Mucosa of gallbladder (tissue), 1 donor: ENCODE measurements around the gene SPOP. TPM values are rescaled to one million over a fixed set of nuclear protein-coding genes. Genes with fewer than 3 reads are reported as not detected.
"Not testable (repeated sequence)": the region's sequence is repeated elsewhere in the genome, so short reads cannot be mapped to it uniquely, and the experiment has no call there.

ENCODE experiments used
- DNase-seq: peaks from one replicate; pipeline ENCODE4 v3.0.0-alpha.2; 2020; ENCODE audit warnings: low spot score
- total RNA-seq: library from RNA; stranded (reverse); gene quantifications from one replicate; pipeline ENCODE4 v1.2.1, GENCODE V29; 2021
- donor health status: DM: no; HTN: no; CAD: no.

The SPOP gene
- total RNA-seq, 1 donor from 2014 or later, result 78.3 TPM

- no peak for DNase-seq
These were observed 21.6 kb downstream of the SPOP start for GRCh38 chr17:49656247-49656646.

- DNase-seq, result no peak
These were observed 30.7 kb downstream of the SPOP start for GRCh38 chr17:49647256-49647585.

GRCh38 chr17:49646391-49647255 lies 31.3 kb downstream of the SPOP start:
- no peak for DNase-seq

- DNase-seq, result not testable (repeated sequence)
These were observed 31.9 kb downstream of the SPOP start for GRCh38 chr17:49646056-49646390.

- DNase-seq, result no peak
These were observed 32.2 kb downstream of the SPOP start for GRCh38 chr17:49645654-49646053.

GRCh38 chr17:49640556-49640955 lies 37.3 kb downstream of the SPOP start:
- no peak for DNase-seq

GRCh38 chr17:49638818-49639217 lies 39.1 kb downstream of the SPOP start:
- DNase-seq, result no peak

GRCh38 chr17:49637739-49638138 lies 40.2 kb downstream of the SPOP start:
- no peak for DNase-seq

- no peak for DNase-seq
These were observed 40.8 kb downstream of the SPOP start for GRCh38 chr17:49637050-49637449.

GRCh38 chr17:49635121-49635520 lies 42.8 kb downstream of the SPOP start:
- no peak for DNase-seq

- no peak for DNase-seq
These were observed 43.4 kb downstream of the SPOP start for GRCh38 chr17:49634485-49634860.

- no peak for DNase-seq
These were observed 44.0 kb downstream of the SPOP start for GRCh38 chr17:49633762-49634484.

- DNase-seq, result no peak
These were observed 44.6 kb downstream of the SPOP start for GRCh38 chr17:49633250-49633649.

GRCh38 chr17:49632201-49632600 lies 45.7 kb downstream of the SPOP start:
- no peak for DNase-seq

GRCh38 chr17:49631496-49631895 lies 46.4 kb downstream of the SPOP start:
- DNase-seq, result no peak

- no peak for DNase-seq
These were observed 47.6 kb downstream of the SPOP start for GRCh38 chr17:49630113-49630900.

- no peak for DNase-seq
These were observed 48.5 kb downstream of the SPOP start for GRCh38 chr17:49629447-49629846.

- no peak for DNase-seq
These were observed 53.0 kb downstream of the SPOP start for GRCh38 chr17:49624896-49625295.

GRCh38 chr17:49621946-49622529 lies 55.9 kb downstream of the SPOP start:
- no peak for DNase-seq

GRCh38 chr17:49621420-49621819 lies 56.5 kb downstream of the SPOP start:
- no peak for DNase-seq

- DNase-seq, result no peak
These were observed 59.8 kb downstream of the SPOP start for GRCh38 chr17:49618028-49618611.

- peak; percentile 60 for DNase-seq
These were observed 61.2 kb downstream of the SPOP start for GRCh38 chr17:49616601-49617131.
